Pons (tissue), 1 donor: Measurements from ENCODE around the gene CLMN.

ENCODE experiments used
- DNase-seq: peaks from one replicate; pipeline ENCODE4 v3.0.0-alpha.2; 2016; ENCODE audit warnings: low spot score

The CLMN gene

GRCh38 chr14:95260537-95261361 is 59.0 kb downstream of the CLMN start:
- DNase-seq: no peak

DNA sequence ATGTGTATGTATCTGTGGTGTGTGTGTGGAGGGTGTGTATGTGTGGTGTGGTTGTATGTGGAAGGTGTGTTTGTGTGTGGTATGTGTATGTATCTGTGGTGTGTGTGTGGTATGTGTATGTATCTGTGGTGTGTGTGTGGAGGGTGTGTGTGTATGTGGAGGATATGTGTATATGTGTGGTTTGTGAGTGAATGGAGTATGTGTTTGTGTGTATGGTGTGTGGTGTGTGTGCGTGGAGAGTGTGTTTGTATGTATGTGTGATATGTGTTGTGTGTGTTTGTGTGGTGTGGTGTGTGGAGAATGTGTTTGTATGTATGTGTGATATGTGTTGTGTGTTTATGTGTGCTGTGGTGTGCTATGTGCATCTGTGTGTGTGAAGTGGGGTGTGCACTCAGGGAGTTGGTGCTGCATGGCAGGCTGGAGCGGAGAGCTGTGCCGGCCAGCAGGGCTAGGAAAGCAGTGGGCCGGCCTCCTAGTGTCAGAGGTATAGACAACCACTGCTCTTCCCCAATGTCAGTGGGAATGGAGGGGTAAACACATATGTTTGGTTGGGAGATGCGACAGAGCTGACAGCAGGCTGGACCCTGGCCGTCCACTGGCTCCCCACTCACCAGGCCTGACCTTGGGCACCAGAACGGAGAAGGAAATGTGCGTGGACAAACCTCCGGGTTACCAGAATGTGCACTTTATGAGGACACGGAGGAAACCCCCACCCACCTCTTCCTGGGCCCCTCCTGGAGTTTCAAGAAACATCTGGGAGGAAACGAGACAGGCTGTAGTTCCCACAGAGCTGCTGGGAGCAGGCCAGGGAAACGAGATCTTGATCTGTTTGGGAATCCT is 60.7 kb downstream of the CLMN start:
- no peak for DNase-seq

GRCh38 chr14:95258156-95258555 is 61.6 kb downstream of the CLMN start:
- no peak for DNase-seq

DNA sequence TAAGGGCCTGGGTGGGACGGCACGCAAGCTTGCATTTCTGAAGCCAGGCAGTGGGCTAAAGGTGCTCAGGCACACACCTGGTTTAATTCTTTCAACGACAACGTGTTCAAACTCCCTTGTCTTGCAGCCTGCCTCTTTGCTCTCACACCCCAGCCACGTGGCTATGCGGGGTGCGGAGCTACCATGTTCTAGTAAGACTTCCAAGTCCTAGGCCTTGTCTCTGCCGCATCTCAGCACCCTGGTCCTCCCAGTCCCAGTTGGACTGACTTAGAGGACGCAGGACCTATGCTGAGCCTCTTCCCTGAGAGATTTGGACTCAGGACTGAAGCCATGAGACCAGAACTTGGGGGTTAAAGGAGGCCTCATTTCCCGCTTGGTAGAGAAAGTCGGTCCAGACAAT is 62.2 kb downstream of the CLMN start:
- DNase-seq: no peak

DNA sequence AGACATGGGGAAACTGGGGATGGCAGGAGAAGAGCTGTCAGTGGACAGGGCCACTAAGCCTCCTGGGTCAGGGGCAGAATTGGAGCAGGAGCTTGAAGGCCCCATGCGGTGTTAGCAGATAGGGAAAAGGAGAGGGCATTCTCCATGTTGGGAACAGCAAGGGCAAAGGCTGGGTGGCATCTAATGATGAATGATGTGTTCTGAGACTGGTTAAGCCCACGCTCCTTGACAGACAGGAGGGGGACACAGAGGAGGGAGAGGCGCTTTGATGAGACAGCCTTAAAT is 63.0 kb downstream of the CLMN start:
- DNase-seq: no peak

DNA sequence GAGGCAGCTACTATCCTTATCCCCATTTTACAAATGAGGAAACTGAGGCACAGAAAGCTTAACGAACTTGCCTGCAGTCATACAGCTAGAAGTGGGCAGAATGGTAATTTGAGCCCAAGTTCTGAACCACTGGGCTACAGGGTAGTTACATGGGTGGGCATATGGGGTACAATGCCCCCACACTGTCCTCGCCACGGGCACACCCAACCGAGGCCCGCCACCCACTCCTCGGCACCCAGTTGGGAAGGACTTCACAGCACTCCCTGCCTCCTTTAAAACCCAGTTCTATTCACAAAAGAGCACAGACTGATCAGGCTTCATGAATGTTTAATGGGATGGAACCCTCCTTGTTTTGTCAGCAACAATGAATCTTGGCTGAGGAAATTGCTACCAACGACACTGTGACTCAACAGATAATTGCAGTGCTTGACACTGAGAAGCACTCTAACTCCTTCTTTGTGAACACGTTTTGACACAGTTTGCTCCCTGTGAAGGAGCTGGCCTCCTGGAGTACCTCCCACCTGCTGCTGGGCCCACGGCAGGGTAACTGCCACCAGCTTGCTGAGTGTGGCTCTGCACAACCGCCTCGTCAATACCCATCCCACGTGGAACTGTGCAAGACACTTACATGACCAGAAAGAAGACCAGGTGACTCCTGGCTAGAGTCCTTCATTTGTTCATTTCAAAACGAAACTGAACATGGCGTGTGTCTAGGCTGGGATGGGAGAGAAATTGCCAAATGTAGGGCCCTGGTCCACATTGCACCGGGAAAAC is 63.5 kb downstream of the CLMN start:
- peak; percentile 94 for DNase-seq

DNA sequence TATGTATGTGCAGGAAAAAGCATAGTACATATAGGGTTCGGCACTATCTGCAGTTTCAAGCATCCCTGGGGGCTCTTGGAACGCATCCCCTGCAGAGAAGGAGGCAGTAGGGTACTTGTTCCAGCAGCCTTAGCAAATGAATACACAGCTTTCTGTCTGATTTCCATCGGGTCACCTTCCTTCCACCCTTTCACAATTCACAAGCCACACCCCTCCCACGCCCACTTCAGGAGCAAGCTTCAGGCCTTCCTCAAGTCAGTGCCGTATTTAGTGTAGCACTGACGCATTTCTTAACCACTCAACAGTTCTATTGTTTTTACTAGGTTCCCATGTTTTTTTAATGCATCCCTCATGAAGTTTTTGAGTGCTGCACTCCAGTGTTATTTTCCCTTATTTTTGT is 64.2 kb downstream of the CLMN start:
- no peak for DNase-seq

DNA sequence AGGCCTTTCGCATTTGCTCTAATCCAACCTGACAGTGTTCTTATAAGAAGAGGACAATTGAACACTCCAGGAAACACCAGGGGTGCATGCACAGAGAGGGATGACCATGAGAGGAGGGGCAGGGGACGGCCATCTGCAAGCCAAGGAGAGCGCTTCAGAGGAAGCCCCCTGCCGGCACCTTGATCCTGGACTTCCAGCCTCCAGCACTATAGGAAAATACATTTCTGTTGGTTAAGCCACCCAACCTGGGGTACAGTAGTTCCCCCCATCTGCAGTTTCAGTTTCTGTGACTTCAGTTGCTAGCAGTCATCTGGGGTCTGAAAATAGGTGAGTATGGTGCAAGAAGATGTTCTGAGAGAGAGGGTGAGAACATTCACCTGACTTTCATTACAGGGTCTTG is 64.7 kb downstream of the CLMN start:
- no peak for DNase-seq

- DNase-seq: no peak
Measured at GRCh38 chr14:95254288-95254687, 65.4 kb downstream of the CLMN start.

DNA sequence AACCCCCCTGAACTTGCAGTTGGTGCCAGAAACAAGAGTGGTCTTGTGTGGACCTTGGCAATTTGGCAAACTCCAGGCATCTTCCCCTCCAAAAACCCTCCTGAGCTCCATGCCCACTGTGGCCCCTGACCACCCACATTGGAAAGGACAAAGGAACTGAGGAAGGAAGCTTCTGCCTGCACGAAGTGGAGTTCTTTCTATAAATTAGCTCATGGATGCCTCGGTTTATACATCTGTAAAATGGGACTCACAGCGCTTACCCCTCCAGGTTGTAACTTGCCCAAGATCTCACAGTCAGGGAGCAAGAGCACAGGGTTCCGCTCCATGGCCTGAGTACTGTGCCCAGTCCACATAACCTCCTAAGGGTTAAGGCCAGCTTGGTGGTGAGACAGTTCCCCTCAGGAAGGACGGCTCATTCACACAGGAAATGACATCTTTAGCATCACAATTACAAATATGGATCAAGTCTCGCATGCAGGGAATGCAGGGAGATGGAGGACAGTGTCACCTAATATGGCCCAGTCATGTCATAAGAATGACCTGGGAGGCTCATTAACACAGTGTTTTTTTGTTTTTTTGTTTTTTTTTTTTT is 66.6 kb downstream of the CLMN start:
- DNase-seq: no peak

GRCh38 chr14:95252219-95252618 is 67.5 kb downstream of the CLMN start:
- DNase-seq: no peak

- no peak for DNase-seq
Measured at GRCh38 chr14:95250936-95251335, 68.8 kb downstream of the CLMN start.

DNA sequence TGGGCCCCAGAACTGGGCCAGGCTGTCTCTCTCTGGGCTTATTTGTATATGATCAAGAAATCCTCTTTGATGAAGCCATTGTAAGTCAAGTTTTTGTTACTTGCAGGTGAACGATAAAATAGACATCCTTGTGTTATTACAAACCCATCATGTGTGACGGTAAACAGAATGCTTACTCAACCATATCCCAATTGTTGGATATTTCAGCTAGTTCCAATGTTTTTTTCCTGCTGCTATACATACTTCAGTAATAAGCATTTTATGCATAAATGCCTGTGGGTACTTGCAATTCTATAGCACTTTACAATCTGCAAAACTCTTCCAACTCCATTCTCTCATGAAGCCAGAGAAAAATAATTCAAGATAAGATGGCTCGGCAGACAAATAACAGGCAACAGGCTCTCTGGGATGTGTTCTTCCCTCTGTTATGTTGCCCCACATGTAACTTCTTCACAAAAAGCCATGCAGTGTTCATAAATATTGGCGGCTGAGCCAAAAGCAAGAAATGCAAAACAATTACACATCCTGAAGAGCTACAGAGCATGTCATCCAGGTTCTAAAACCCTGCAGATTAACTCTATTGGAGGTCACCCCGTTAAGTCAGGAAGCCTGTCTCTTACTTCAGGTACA is 69.5 kb downstream of the CLMN start:
- no peak for DNase-seq

DNA sequence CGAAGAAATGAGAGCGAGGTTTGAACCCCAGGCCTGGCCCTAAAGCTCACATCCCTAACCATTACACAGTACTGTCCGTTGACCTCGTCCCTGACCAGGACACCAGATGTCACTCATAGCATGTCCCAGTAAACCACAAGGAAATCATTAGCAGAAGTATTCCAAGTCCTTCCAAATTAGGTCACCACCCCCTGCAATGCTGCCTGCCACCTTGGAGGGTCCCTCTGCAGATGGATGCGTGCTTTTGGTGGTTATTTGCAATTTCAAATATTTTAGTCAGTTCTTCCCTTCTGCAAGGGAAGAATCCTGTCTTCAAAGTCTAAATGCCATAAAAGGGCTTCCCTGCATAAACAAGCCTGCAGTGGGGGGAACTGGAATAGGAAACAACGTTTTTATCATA is 71.3 kb downstream of the CLMN start:
- DNase-seq: peak; percentile 38

GRCh38 chr14:95246870-95247269 is 72.8 kb downstream of the CLMN start:
- DNase-seq: no peak

DNA sequence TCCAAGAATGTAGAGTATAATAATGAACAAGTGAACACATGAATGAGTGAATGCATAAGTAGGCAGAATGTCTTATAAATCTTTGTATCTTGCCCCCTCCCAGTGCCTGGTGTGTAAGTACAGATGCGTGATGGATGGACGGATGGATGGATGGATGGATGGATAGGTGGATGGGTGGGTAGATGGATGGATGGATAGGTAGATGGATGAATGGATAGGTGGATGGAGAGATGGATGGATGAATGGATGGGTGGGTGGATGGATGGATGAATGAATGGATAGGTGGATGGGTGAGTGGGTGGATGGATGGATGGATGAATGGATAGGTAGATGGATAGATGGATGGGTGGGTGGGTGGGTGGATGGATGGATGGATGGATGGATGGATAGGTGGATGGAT is 74.4 kb downstream of the CLMN start:
- no peak for DNase-seq

- DNase-seq: no peak
Measured at GRCh38 chr14:95244587-95244986, 75.1 kb downstream of the CLMN start.

GRCh38 chr14:95242870-95243269 is 76.8 kb downstream of the CLMN start:
- DNase-seq: peak; percentile 58

DNA sequence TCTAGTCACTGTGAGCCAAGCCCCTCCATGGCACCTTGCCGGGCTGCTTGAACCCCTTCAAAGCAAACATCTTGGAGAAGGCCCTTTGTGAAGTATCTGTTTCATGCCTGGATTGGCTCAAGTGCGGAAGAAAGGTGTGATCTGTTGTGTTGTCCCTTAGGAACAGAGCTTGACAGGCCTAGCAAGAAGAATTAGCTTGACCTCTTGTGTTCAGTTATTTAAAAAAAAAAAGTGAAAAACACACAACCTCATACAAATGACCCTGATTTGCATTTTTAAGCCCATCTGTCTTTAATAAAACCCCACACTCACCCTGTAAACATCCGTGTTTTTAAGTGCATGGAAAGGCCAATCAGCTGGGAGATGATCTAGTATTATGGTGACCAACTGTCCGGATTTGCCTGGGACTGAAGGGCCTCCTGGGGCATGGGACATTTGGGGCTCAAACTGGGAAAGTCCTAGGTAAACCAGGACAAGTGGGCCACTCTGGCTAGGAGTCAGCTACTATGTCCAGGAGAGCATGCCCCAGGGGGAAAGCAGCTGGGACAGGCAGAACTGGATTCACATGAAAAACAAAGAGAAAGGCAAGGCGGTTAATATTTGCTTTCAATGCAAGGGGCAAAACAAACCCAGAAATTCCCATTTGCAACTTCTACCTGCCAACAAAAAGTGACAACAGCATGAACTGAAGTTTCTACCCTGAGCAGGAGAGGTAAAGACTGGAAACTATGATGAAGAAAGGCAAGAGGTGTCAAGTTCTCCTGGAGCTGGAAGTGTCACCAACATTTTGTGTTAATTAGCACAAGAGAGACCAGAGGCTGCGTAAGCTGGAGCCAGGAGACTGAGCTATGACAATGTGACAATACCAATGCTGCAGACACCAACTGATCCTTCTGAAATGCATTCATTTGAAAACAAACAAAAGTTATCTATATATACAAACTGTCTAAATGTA is 78.6 kb downstream of the CLMN start:
- no peak for DNase-seq

DNA sequence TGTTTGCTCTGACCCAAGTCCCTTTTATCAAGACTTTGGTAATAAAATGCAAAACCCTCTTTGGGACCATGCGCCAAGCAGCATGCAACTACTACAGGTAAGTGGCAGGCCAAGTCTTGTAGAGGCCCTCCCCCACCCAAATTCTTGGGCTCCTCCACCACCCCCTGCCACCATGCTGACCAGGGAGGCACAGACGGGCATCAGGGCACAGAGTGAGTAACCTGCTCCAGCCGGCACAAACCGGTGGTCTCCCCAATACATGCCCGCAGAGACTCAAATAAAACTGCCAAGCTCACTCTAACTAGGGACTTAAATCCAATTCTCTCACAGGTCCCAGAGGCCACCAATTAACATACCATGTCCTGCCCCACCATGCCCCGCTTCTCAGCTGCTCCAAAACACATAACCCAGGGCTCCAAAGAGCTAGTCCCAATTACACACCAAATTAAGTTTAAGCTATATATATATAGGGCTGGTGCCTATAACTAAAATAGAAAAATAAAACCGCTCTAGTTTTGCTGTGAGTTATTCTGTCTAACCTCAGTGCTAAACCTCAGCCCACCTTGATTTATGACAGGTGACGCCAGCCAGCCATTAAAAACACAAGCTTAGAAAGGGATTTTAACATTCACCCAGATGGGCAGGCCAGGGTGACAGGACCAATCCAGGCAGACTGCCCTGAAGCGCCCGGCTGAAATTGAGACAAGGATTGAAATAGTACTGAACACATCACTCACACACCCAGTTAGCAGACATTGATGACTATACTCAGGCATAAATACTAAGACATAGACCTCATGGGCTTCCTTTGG is 81.0 kb downstream of the CLMN start:
- DNase-seq: no peak
